GM19023 (cell line): ENCODE measurements around the gene GPR135.

Experiments
- ATAC-seq: cut with Tn5 transposase; IDR thresholded peaks from one replicate; pipeline ENCODE4 v1.9.1; 2021; ENCODE audit warnings: mild to moderate bottlenecking, moderate library complexity; ENCODE audit not compliant: unreplicated experiment

Gene GPR135

GRCh38 chr14:59465316-59466135 lies at the start of gene GPR135:
Gene GPR135, minus strand, starts transcription at chr14:59465380. Its CDS starts 154 bp downstream, at chr14:59465226.
- peak; percentile 42 for ATAC-seq

- ATAC-seq: no peak
Observed at GRCh38 chr14:59511916-59512575, 46.9 kb upstream of the GPR135 start.

GRCh38 chr14:59510966-59511365 lies 45.8 kb upstream of the GPR135 start:
- no peak for ATAC-seq

GRCh38 chr14:59510001-59510400 lies 44.8 kb upstream of the GPR135 start:
- ATAC-seq: no peak

GRCh38 chr14:59509101-59509500 lies 43.9 kb upstream of the GPR135 start:
- ATAC-seq: no peak

GRCh38 chr14:59507752-59508103 lies 42.5 kb upstream of the GPR135 start:
- ATAC-seq: no peak

- no peak for ATAC-seq
Observed at GRCh38 chr14:59507063-59507751, 42.0 kb upstream of the GPR135 start.

- ATAC-seq: no peak
Observed at GRCh38 chr14:59503256-59503655, 38.1 kb upstream of the GPR135 start.

GRCh38 chr14:59500732-59501131 lies 35.6 kb upstream of the GPR135 start:
- no peak for ATAC-seq

GRCh38 chr14:59492384-59492783 lies 27.2 kb upstream of the GPR135 start:
- no peak for ATAC-seq

- ATAC-seq: no peak
Observed at GRCh38 chr14:59490756-59491155, 25.6 kb upstream of the GPR135 start.

- ATAC-seq: peak; percentile 53
Observed at GRCh38 chr14:59484639-59485175, 19.5 kb upstream of the GPR135 start.

- ATAC-seq: peak; percentile 92
Observed at GRCh38 chr14:59483819-59484638, 18.8 kb upstream of the GPR135 start, which contains the start of the genes JKAMP and L3HYPDH. Gene JKAMP, plus strand, starts transcription at chr14:59484517. Its CDS starts 73 bp downstream, at chr14:59484590. Gene L3HYPDH, minus strand, starts transcription at chr14:59484408. Its CDS starts 92 bp downstream, at chr14:59484316.

- ATAC-seq: no peak
Observed at GRCh38 chr14:59483363-59483762, 18.2 kb upstream of the GPR135 start.

- ATAC-seq: no peak
Observed at GRCh38 chr14:59482541-59483331, 17.6 kb upstream of the GPR135 start.

- no peak for ATAC-seq
Observed at GRCh38 chr14:59481871-59482540, 16.8 kb upstream of the GPR135 start.

- ATAC-seq: no peak
Observed at GRCh38 chr14:59481407-59481806, 16.2 kb upstream of the GPR135 start.

GRCh38 chr14:59480166-59480565 lies 15.0 kb upstream of the GPR135 start:
- no peak for ATAC-seq

GRCh38 chr14:59478540-59478939 lies 13.4 kb upstream of the GPR135 start:
- no peak for ATAC-seq
